H9 (cell line): ENCODE data around the gene MT1X. TPM values are rescaled to one million over a fixed set of nuclear protein-coding genes. Genes with fewer than 3 reads are reported as not detected.

ENCODE experiments used
- DNase-seq: peaks from one replicate; pipeline ENCODE4 v3.0.0-alpha.2; 2017
- H2AFZ ChIP-seq: one replicate; pipeline ENCODE4 v1.6.1; 2013; ENCODE audit warnings: mild to moderate bottlenecking, low read length, control low read depth, moderate library complexity
- H2AK5ac ChIP-seq: 2 replicates; pipeline ENCODE4 v1.6.1; 2013; ENCODE audit warnings: low read length, control low read depth, mixed read lengths; ENCODE audit not compliant: insufficient read length
- H2BK120ac ChIP-seq: one replicate; pipeline ENCODE4 v1.6.1; 2013; ENCODE audit warnings: low read depth, mild to moderate bottlenecking, low read length, control low read depth, inconsistent platforms; ENCODE audit not compliant: poor library complexity, severe bottlenecking
- H2BK12ac ChIP-seq: 2 replicates; pipeline ENCODE4 v1.6.1; 2013; ENCODE audit warnings: low read length, control low read depth, mixed read lengths, low read depth; ENCODE audit not compliant: insufficient read length
- H2BK15ac ChIP-seq: 2 replicates; pipeline ENCODE4 v1.6.1; 2013; ENCODE audit warnings: low read depth, low read length, control low read depth
- H2BK20ac ChIP-seq: one replicate; pipeline ENCODE4 v1.6.1; 2013; ENCODE audit warnings: low read depth, mild to moderate bottlenecking, low read length, control low read depth, inconsistent platforms; ENCODE audit not compliant: poor library complexity, severe bottlenecking
- H2BK5ac ChIP-seq: 2 replicates; pipeline ENCODE4 v1.6.1; 2013; ENCODE audit warnings: low read length, control low read depth, mixed read lengths; ENCODE audit not compliant: insufficient read length
- H3K14ac ChIP-seq: 2 replicates; pipeline ENCODE4 v1.6.1; 2013; ENCODE audit warnings: low read length, control low read depth; ENCODE audit not compliant: insufficient read depth
- H3K18ac ChIP-seq: 2 replicates; pipeline ENCODE4 v1.6.1; 2013; ENCODE audit warnings: low read depth, mild to moderate bottlenecking, mixed read lengths, low read length, control low read depth; ENCODE audit not compliant: insufficient read length
- H3K23ac ChIP-seq: 2 replicates; pipeline ENCODE4 v1.6.1; 2013; ENCODE audit warnings: low read length, control low read depth, mixed read lengths, low read depth; ENCODE audit not compliant: insufficient read length
- H3K23me2 ChIP-seq: 2 replicates; pipeline ENCODE4 v1.6.1; 2013; ENCODE audit warnings: low read depth, mild to moderate bottlenecking, mixed read lengths, low read length, control low read depth; ENCODE audit not compliant: insufficient read length, poor library complexity, severe bottlenecking
- H3K27ac ChIP-seq: 2 replicates; pipeline ENCODE4 v1.5.1; 2013; ENCODE audit warnings: low read length, control low read depth, mixed read lengths, low read depth; ENCODE audit not compliant: insufficient read length
- H3K27me3 ChIP-seq: 2 replicates; pipeline ENCODE4 v1.6.1; 2013; ENCODE audit warnings: low read length, control low read depth, inconsistent platforms; ENCODE audit not compliant: insufficient read depth
- H3K4ac ChIP-seq: 2 replicates; pipeline ENCODE4 v1.6.1; 2013; ENCODE audit warnings: low read depth, mild to moderate bottlenecking, control low read depth, inconsistent platforms, low read length, moderate library complexity
- H3K4me1 ChIP-seq: 2 replicates; pipeline ENCODE4 v1.6.1; 2013; ENCODE audit warnings: low read length, control low read depth, inconsistent platforms; ENCODE audit not compliant: insufficient read depth
- H3K4me2 ChIP-seq: 2 replicates; pipeline ENCODE4 v1.6.1; 2013; ENCODE audit warnings: low read length, control low read depth, mixed read lengths; ENCODE audit not compliant: insufficient read length, insufficient read depth
- H3K56ac ChIP-seq: 2 replicates; pipeline ENCODE4 v1.6.1; 2013; ENCODE audit warnings: low read depth, mild to moderate bottlenecking, mixed read lengths, low read length, control low read depth; ENCODE audit not compliant: insufficient read length
- H3K79me1 ChIP-seq: 2 replicates; pipeline ENCODE4 v1.6.1; 2013; ENCODE audit warnings: low read depth, mild to moderate bottlenecking, moderate library complexity, low read length, control low read depth, inconsistent platforms; ENCODE audit not compliant: insufficient read depth, poor library complexity, severe bottlenecking
- H3K79me2 ChIP-seq: 2 replicates; pipeline ENCODE4 v1.6.1; 2013; ENCODE audit warnings: low read length, control low read depth, inconsistent platforms; ENCODE audit not compliant: insufficient read depth
- H3K9ac ChIP-seq: 2 replicates; pipeline ENCODE4 v1.6.1; 2013; ENCODE audit warnings: low read length, control low read depth, mixed read lengths; ENCODE audit not compliant: insufficient read length; ENCODE audit errors: extremely low read depth
- H3K9me3 ChIP-seq: one replicate; pipeline ENCODE4 v1.6.1; 2013; ENCODE audit warnings: low read depth, low read length, inconsistent platforms; ENCODE audit not compliant: control insufficient read depth
- H3T11ph ChIP-seq: one replicate; pipeline ENCODE4 v1.6.1; 2013; ENCODE audit warnings: mild to moderate bottlenecking, low read length, control low read depth, inconsistent platforms
- H4K20me1 ChIP-seq: one replicate; pipeline ENCODE4 v1.6.1; 2013; ENCODE audit not compliant: control insufficient read depth, insufficient read length, insufficient read depth
- H4K5ac ChIP-seq: 2 replicates; pipeline ENCODE4 v1.6.1; 2013; ENCODE audit warnings: low read depth, mild to moderate bottlenecking, mixed read lengths, low read length, control low read depth; ENCODE audit not compliant: insufficient read length
- H4K8ac ChIP-seq: replicated peaks from 2 replicates; pipeline ENCODE4 v1.6.1; 2013; ENCODE audit warnings: low read length, control low read depth, mixed read lengths, low read depth; ENCODE audit not compliant: insufficient read length
- H4K91ac ChIP-seq: 2 replicates; pipeline ENCODE4 v1.6.1; 2013; ENCODE audit warnings: low read depth, mild to moderate bottlenecking, moderate library complexity, mixed read lengths, low read length, control low read depth; ENCODE audit not compliant: insufficient read length
- H3K27ac Mint-ChIP-seq, 3 experiments: 2 replicates in 2 of 3; 3 replicates in 1 of 3; pipeline ENCODE4 v1.8.0; 2020 to 2021; ENCODE audit warnings: mixed read lengths in 3 of 3, mild to moderate bottlenecking in 1 of 3, moderate library complexity in 1 of 3
- H3K27me3 Mint-ChIP-seq: 2 replicates; pipeline ENCODE4 v1.8.0; 2021; ENCODE audit warnings: low read depth, mild to moderate bottlenecking, moderate library complexity, mixed read lengths
- H3K36me3 Mint-ChIP-seq, 3 experiments: 2 replicates in 2 of 3; 3 replicates in 1 of 3; pipeline ENCODE4 v1.8.0; 2020 to 2021; ENCODE audit warnings: low read depth in 3 of 3, mixed read lengths in 3 of 3; ENCODE audit not compliant: insufficient read depth in 1 of 3
- H3K4me1 Mint-ChIP-seq, 2 experiments: 2 replicates each; pipeline ENCODE4 v1.8.0; 2020; ENCODE audit warnings: mixed read lengths in 2 of 2
- H3K4me3 Mint-ChIP-seq, 2 experiments: 2 replicates in 1 of 2; 3 replicates in 1 of 2; pipeline ENCODE4 v1.8.0; 2020 to 2021; ENCODE audit warnings: mild to moderate bottlenecking in 2 of 2, mixed read lengths in 2 of 2, moderate library complexity in 1 of 2
- H3K9me3 Mint-ChIP-seq, 2 experiments: 2 replicates in 1 of 2; 3 replicates in 1 of 2; pipeline ENCODE4 v1.8.0; 2020; ENCODE audit warnings: mild to moderate bottlenecking in 2 of 2, mixed read lengths in 2 of 2, moderate library complexity in 1 of 2
- WGBS: extraction: QIAGEN DNeasy Blood & Tissue Kit; methylation state at CpG from one replicate; pipeline ENCODE4 v1.1.7; 2013; ENCODE audit warnings: missing lambda C conversion rate, low lambda C conversion rate, mixed read lengths; ENCODE audit not compliant: insufficient read length; ENCODE audit errors: extremely low coverage; 5-methylcytosine and 5-hydroxymethylcytosine counted together
- total RNA-seq: library from RNA; stranded (reverse); gene quantifications from 2 replicates; pipeline ENCODE4 v1.2.1, GENCODE V29; 2021
- TF ChIP-seq, protein P1 (sequence below): fragments of 200-600 bp; sonication (generic); conservative IDR thresholded peaks from 3 replicates; pipeline ENCODE4 v1.8.0; 2021; ENCODE audit warnings: antibody characterized with exemption, mild to moderate bottlenecking

Gene MT1X
- total RNA-seq, 1 experiment from 2014 or later, result 32.1 TPM

DNA sequence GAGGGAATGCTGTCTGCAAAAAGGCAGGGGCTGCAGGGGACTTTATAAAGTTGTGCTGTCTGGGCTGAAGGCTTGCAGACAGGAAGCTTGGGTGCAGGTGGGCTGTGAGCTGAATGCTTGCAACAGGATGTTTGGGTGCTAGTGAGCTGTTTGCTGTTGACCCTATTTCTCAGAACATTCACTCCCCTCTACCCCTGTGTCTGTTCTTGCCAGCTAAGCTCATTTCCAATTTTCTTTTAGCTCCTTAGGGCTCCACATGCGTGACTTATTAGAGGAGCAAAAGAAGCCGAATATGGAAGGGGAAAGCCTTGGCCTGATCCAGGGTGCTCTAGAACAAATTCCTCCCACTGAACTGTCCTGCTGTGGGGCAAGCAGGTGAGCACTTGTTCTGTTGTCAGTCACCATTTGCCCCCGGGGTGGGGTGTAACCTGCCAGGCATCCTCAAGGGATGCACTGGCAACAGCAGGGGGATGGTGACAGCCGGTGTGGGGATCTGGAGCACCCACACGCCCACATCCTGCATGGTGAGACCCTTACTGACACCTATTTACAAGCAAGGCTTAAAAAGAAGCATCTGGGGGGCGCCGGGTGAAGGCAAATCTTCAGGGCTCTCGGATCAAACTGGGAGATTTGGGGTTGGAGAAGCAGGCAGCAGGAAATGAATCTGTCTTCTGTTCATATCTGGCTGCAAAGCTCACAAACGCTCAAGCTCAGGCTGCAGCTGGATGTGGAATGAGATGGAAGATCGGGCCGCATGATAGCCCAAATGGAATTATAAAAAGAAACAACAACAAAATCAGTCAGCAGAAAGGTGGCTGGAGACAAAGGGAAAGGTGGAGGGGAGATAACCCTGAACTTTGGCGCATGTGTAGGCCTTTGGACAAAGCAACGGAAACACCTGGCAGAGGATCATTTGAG lies 26.5 kb downstream of the MT1X start:
- H3K4me1 ChIP-seq, result no peaks in the 10 kb centered on the region
- H2BK20ac ChIP-seq, result no peak overlapping the region
- H4K5ac ChIP-seq, result no peak overlapping the region
- H3K14ac ChIP-seq, result no peak overlapping the region
- Mint-ChIP-seq H3K36me3 (no peaks in the 10 kb centered on the region), H3K9me3 (peaks cover 0 to 4% of the 10 kb centered on the region in 2 experiments; a peak in 2 of 5 replicates), H3K4me1 (peaks cover 13% of the 10 kb centered on the region in 2 experiments), H3K27ac (peak overlapping the region in 1 of 3 experiments; percentile 70; a peak in 2 of 7 replicates), H3K27me3 (peaks cover 14% of the 10 kb centered on the region), H3K4me3 (no peak overlapping the region)
- H3K4ac ChIP-seq, result no peak overlapping the region
- no peaks in the 10 kb centered on the region for H3K27me3 ChIP-seq
- H3K18ac ChIP-seq, result no peak overlapping the region
- TF ChIP-seq, protein P1, sequence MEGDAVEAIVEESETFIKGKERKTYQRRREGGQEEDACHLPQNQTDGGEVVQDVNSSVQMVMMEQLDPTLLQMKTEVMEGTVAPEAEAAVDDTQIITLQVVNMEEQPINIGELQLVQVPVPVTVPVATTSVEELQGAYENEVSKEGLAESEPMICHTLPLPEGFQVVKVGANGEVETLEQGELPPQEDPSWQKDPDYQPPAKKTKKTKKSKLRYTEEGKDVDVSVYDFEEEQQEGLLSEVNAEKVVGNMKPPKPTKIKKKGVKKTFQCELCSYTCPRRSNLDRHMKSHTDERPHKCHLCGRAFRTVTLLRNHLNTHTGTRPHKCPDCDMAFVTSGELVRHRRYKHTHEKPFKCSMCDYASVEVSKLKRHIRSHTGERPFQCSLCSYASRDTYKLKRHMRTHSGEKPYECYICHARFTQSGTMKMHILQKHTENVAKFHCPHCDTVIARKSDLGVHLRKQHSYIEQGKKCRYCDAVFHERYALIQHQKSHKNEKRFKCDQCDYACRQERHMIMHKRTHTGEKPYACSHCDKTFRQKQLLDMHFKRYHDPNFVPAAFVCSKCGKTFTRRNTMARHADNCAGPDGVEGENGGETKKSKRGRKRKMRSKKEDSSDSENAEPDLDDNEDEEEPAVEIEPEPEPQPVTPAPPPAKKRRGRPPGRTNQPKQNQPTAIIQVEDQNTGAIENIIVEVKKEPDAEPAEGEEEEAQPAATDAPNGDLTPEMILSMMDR, result no peak
- DNase-seq, result no peak
- no peak overlapping the region for H3K9ac ChIP-seq
- H3K4me2 ChIP-seq, result no peak overlapping the region
- WGBS, result no CpG with 5 or more reads among the region's 13 CpGs
- no peak overlapping the region for H2BK15ac ChIP-seq
- no peaks in the 10 kb centered on the region for H4K20me1 ChIP-seq
- no peak overlapping the region for H4K8ac ChIP-seq
- H4K91ac ChIP-seq, result no peak overlapping the region
- no peaks in the 10 kb centered on the region for H3K9me3 ChIP-seq
- no peak overlapping the region for H3K56ac ChIP-seq
- no peaks in the 10 kb centered on the region for H3K79me1 ChIP-seq
- no peak overlapping the region for H3K27ac ChIP-seq
- no peak overlapping the region for H2BK5ac ChIP-seq
- H2BK12ac ChIP-seq, result no peak overlapping the region
- H3K23me2 ChIP-seq, result no peaks in the 10 kb centered on the region
- H3K23ac ChIP-seq, result no peak overlapping the region
- H3K79me2 ChIP-seq, result no peaks in the 10 kb centered on the region
- no peak overlapping the region for H2BK120ac ChIP-seq
- H2AFZ ChIP-seq, result no peak overlapping the region
- H3T11ph ChIP-seq, result no peak overlapping the region
- no peak overlapping the region for H2AK5ac ChIP-seq
